CD4-positive, alpha-beta T cell (primary cell): ENCODE data around the gene AFF3. TPM values are rescaled to one million over a fixed set of nuclear protein-coding genes. Genes with fewer than 3 reads are reported as not detected.

Experiments used
- ATAC-seq: fragments of 200-7000 bp; cut with Tn5 transposase; one replicate; pipeline ENCODE4 v1.10.0; 2022; ENCODE audit warnings: mild to moderate bottlenecking; ENCODE audit not compliant: poor library complexity
- CTCF ChIA-PET: fragments of 350-600 bp; sonication (Branson Sonifier 250); formaldehyde crosslinking; loops from one replicate; lab custom pipeline; 2021; ENCODE audit warnings: antibody characterized with exemption, inconsistent platforms; lab: Charles Lee
- POLR2A ChIA-PET: fragments of 350-600 bp; sonication (Branson Sonifier 250); formaldehyde crosslinking; loops from one replicate; lab custom pipeline; 2021; ENCODE audit warnings: antibody characterized with exemption, inconsistent platforms; lab: Charles Lee
- DNase-seq, 14 experiments: peaks; one replicate each; pipeline ENCODE4 v3.0.0-alpha.2; 2013 to 2020; ENCODE audit warnings: mixed read lengths in 2 of 14
- H3K27ac ChIP-seq, 2 donors: one replicate each; pipeline versions ENCODE4 v1.5.1 to v1.7.0; 2013; ENCODE audit warnings: low read length in 2 of 2, low read depth in 1 of 2, mild to moderate bottlenecking in 1 of 2
- H3K27me3 ChIP-seq, 2 experiments: 1 replicate in 1 of 2; 2 replicates in 1 of 2; pipeline versions ENCODE4 v1.6.1 to v1.7.0; 2013; ENCODE audit warnings: low read length in 2 of 2, control low read depth in 1 of 2, mild to moderate bottlenecking in 1 of 2, moderate library complexity in 1 of 2; ENCODE audit not compliant: insufficient read depth in 2 of 2, control insufficient read depth in 1 of 2
- H3K36me3 ChIP-seq: one replicate; pipeline ENCODE4 v1.6.1; 2013; ENCODE audit warnings: low read length, control low read depth; ENCODE audit not compliant: insufficient read depth
- H3K4me1 ChIP-seq: one replicate; pipeline ENCODE4 v1.6.1; 2013; ENCODE audit warnings: low read length, control low read depth; ENCODE audit not compliant: insufficient read depth
- H3K4me3 ChIP-seq: one replicate; pipeline ENCODE4 v1.5.1; 2013; ENCODE audit warnings: mild to moderate bottlenecking, low read length, moderate library complexity
- H3K9me3 ChIP-seq, 2 experiments: 1 replicate in 1 of 2; 2 replicates in 1 of 2; pipeline versions ENCODE4 v1.6.1 to v1.7.0; 2013; ENCODE audit warnings: low read length in 2 of 2, mild to moderate bottlenecking in 2 of 2, control low read depth in 1 of 2, moderate library complexity in 1 of 2; ENCODE audit not compliant: control insufficient read depth in 1 of 2, insufficient read depth in 1 of 2
- H3K27ac Mint-ChIP-seq: one replicate; pipeline ENCODE4 v1.8.0; 2020; ENCODE audit warnings: mixed read lengths
- H3K27me3 Mint-ChIP-seq: one replicate; pipeline ENCODE4 v1.8.0; 2021; ENCODE audit warnings: mixed read lengths
- H3K36me3 Mint-ChIP-seq: one replicate; pipeline ENCODE4 v1.8.0; 2021; ENCODE audit warnings: low read depth, mixed read lengths
- H3K4me1 Mint-ChIP-seq: one replicate; pipeline ENCODE4 v1.8.0; 2021; ENCODE audit warnings: low read depth, mixed read lengths
- H3K4me3 Mint-ChIP-seq: one replicate; pipeline ENCODE4 v1.8.0; 2020; ENCODE audit warnings: mild to moderate bottlenecking, mixed read lengths
- H3K9me3 Mint-ChIP-seq: one replicate; pipeline ENCODE4 v1.8.0; 2020; ENCODE audit warnings: mixed read lengths
- intact Hi-C, 2 experiments: fragments of 100-400 bp; cut with DNase I in 1 of 2; cut with micrococcal nuclease in 1 of 2; formaldehyde crosslinking; loops; one replicate each; pipeline versions ENCODE4 v1.15.1 to v1.9.0; 2023 to 2025; cut with DNase I, micrococcal nuclease
- total RNA-seq, 174 experiments: library from RNA in 2 of 174; stranded (reverse) in 2 of 174; gene quantifications; one replicate each; pipeline ENCODE4 v1.2.3 and lab custom pipeline; 2021 to 2026
- TF ChIP-seq, protein P1 (sequence below): fragments of 200-600 bp; IDR thresholded peaks from one replicate; pipeline ENCODE4 v1.8.0; 2022; ENCODE audit warnings: antibody characterized with exemption, mild to moderate bottlenecking

AFF3 gene
- total RNA-seq, 2 experiments from 2014 or later: 15.4 to 15.7 TPM

GRCh38 chr2:99794414-99794813 lies 348.0 kb downstream of the AFF3 start:
- Mint-ChIP-seq H3K4me1 (no peaks in the 10 kb centered on the region), H3K27me3 (no peaks in the 10 kb centered on the region), H3K36me3 (peaks cover 12% of the 10 kb centered on the region), H3K9me3 (peaks cover 2% of the 10 kb centered on the region), H3K4me3 (no peak overlapping the region), H3K27ac (no peak overlapping the region)
- TF ChIP-seq, protein P1, sequence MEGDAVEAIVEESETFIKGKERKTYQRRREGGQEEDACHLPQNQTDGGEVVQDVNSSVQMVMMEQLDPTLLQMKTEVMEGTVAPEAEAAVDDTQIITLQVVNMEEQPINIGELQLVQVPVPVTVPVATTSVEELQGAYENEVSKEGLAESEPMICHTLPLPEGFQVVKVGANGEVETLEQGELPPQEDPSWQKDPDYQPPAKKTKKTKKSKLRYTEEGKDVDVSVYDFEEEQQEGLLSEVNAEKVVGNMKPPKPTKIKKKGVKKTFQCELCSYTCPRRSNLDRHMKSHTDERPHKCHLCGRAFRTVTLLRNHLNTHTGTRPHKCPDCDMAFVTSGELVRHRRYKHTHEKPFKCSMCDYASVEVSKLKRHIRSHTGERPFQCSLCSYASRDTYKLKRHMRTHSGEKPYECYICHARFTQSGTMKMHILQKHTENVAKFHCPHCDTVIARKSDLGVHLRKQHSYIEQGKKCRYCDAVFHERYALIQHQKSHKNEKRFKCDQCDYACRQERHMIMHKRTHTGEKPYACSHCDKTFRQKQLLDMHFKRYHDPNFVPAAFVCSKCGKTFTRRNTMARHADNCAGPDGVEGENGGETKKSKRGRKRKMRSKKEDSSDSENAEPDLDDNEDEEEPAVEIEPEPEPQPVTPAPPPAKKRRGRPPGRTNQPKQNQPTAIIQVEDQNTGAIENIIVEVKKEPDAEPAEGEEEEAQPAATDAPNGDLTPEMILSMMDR: no peak
- intact Hi-C loops: no loop called here
- no peaks in the 10 kb centered on the region for H3K27me3 ChIP-seq
- H3K4me3 ChIP-seq: no peak overlapping the region
- DNase-seq: no peak
- H3K9me3 ChIP-seq: no peaks in the 10 kb centered on the region
- ChIA-PET CTCF (no interaction called here), POLR2A (no interaction called here)
- H3K36me3 ChIP-seq: no peaks in the 10 kb centered on the region
- ATAC-seq: no peak
- H3K4me1 ChIP-seq: no peaks in the 10 kb centered on the region
- no peak overlapping the region for H3K27ac ChIP-seq

DNA sequence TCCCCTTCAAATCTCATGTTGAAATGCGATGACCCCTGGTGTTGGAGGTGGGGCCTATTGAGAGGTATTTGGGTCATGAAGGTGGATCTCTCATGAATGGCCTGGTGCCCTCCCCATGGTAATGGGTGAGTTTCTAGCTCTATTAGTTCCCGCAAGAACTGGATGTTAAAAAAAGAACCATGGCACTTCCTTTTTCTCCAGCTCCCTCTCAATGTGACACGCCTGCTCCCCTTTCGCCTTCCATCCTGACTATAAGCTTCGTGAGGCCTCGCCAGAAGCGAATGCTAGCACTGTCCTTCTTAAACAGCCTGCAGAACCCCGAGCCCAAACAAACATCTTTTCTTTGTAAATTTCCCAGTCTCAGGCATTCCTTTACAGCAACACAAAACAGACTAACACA lies 349.4 kb downstream of the AFF3 start:
- Mint-ChIP-seq H3K27ac (no peak overlapping the region), H3K4me3 (no peak overlapping the region), H3K36me3 (peaks cover 12% of the 10 kb centered on the region), H3K9me3 (peaks cover 2% of the 10 kb centered on the region), H3K27me3 (no peaks in the 10 kb centered on the region), H3K4me1 (no peaks in the 10 kb centered on the region)
- ATAC-seq (no peak), DNase-seq (no peak)
- H3K9me3 ChIP-seq: no peaks in the 10 kb centered on the region
- no peak overlapping the region for H3K4me3 ChIP-seq
- H3K36me3 ChIP-seq: no peaks in the 10 kb centered on the region
- TF ChIP-seq, protein P1: no peak
- H3K4me1 ChIP-seq: no peaks in the 10 kb centered on the region
- POLR2A ChIA-PET: no interaction called here
- CTCF ChIA-PET: interaction anchor here (0.5 to 1.2 kb wide), 2 partner anchors 9 to 97 kb away, joined by 3 read pairs; no protein-coding TSS in a partner anchor
- intact Hi-C loops: no loop called here
- H3K27me3 ChIP-seq: no peaks in the 10 kb centered on the region
- H3K27ac ChIP-seq: no peak overlapping the region

DNA sequence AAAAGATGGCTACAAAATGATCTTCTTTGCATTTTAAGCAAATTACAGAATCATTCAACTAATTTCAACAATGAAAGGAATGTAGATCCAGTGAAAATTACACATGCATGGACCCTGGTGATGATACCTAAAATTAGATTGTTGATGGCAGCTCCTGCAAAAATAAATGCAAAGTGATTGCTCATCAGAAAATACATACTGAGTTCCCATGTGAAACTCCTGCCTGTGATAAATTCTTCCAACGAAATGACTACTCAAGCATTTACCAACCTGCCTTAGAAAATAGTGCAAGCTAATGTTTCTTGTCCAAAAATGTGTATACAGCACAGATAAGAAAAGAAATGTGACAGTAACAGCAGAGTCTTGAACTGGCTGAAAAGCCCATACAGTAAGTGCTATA lies 352.5 kb downstream of the AFF3 start:
- no peaks in the 10 kb centered on the region for H3K27me3 Mint-ChIP-seq
- H3K4me3 Mint-ChIP-seq: no peak overlapping the region
- H3K9me3 ChIP-seq: no peaks in the 10 kb centered on the region
- no peaks in the 10 kb centered on the region for H3K9me3 Mint-ChIP-seq
- no peaks in the 10 kb centered on the region for H3K27me3 ChIP-seq
- no peak overlapping the region for H3K4me3 ChIP-seq
- ChIA-PET POLR2A (no interaction called here), CTCF (interaction anchor here (0.7 kb wide), 1 partner anchor 18 kb away, joined by 3 read pairs; no protein-coding TSS in a partner anchor)
- H3K27ac ChIP-seq: no peak overlapping the region
- H3K36me3 Mint-ChIP-seq: no peaks in the 10 kb centered on the region
- intact Hi-C loops: no loop called here
- ATAC-seq (no peak), DNase-seq (no peak)
- TF ChIP-seq, protein P1: no peak
- no peak overlapping the region for H3K27ac Mint-ChIP-seq
- H3K36me3 ChIP-seq: no peaks in the 10 kb centered on the region
- no peaks in the 10 kb centered on the region for H3K4me1 ChIP-seq
- H3K4me1 Mint-ChIP-seq: no peaks in the 10 kb centered on the region
